IPS-NIHi7 (cell line): ENCODE results near the gene MTF1.

Source experiments
- DNase-seq: peaks from one replicate; pipeline ENCODE4 v3.0.0; 2012; ENCODE audit warnings: mixed read lengths; ENCODE audit errors: extremely low spot score

MTF1 gene

GRCh38 chr1:37867784-37868183 lies 8.4 kb upstream of the MTF1 start:
- peak; percentile 30 for DNase-seq

- no peak for DNase-seq
These were observed 7.1 kb upstream of the MTF1 start for GRCh38 chr1:37866491-37866890.

- DNase-seq = no peak
These were observed 6.1 kb upstream of the MTF1 start for GRCh38 chr1:37865348-37866120.

- DNase-seq = no peak
These were observed 2.9 kb upstream of the MTF1 start for GRCh38 chr1:37862330-37862729.

GRCh38 chr1:37861151-37861550 lies 1.8 kb upstream of the MTF1 start:
- DNase-seq = no peak

- no peak for DNase-seq
These were observed 914 bp upstream of the MTF1 start for GRCh38 chr1:37860346-37860666.

- no peak for DNase-seq
These were observed 373 bp downstream of the MTF1 start for GRCh38 chr1:37858931-37859506.

- no peak for DNase-seq
These were observed 5.0 kb downstream of the MTF1 start for GRCh38 chr1:37854406-37854805.

- DNase-seq = no peak
These were observed 6.2 kb downstream of the MTF1 start for GRCh38 chr1:37853157-37853556.

GRCh38 chr1:37851782-37852210 lies 7.6 kb downstream of the MTF1 start:
- no peak for DNase-seq

GRCh38 chr1:37851262-37851661 lies 8.1 kb downstream of the MTF1 start:
- DNase-seq = no peak

GRCh38 chr1:37850352-37850955 lies 8.9 kb downstream of the MTF1 start:
- DNase-seq = no peak

GRCh38 chr1:37849480-37849879 lies 9.9 kb downstream of the MTF1 start:
- no peak for DNase-seq

GRCh38 chr1:37846647-37847339 lies 12.6 kb downstream of the MTF1 start:
- no peak for DNase-seq

- DNase-seq = no peak
These were observed 13.6 kb downstream of the MTF1 start for GRCh38 chr1:37845786-37846185.

GRCh38 chr1:37845049-37845646 lies 14.2 kb downstream of the MTF1 start:
- no peak for DNase-seq

GRCh38 chr1:37844536-37844935 lies 14.9 kb downstream of the MTF1 start:
- DNase-seq = no peak

GRCh38 chr1:37841652-37842051 lies 17.7 kb downstream of the MTF1 start:
- DNase-seq = no peak

- no peak for DNase-seq
These were observed 18.7 kb downstream of the MTF1 start for GRCh38 chr1:37840711-37841110.

GRCh38 chr1:37839676-37840075 lies 19.7 kb downstream of the MTF1 start:
- no peak for DNase-seq

GRCh38 chr1:37836788-37837187 lies 22.6 kb downstream of the MTF1 start:
- DNase-seq = no peak

GRCh38 chr1:37831809-37832208 lies 27.6 kb downstream of the MTF1 start:
- no peak for DNase-seq
